IMR-90 (cell line): ENCODE measurements around the gene ST6GALNAC2. TPM values are rescaled to one million over a fixed set of nuclear protein-coding genes. Genes with fewer than 3 reads are reported as not detected.
A peak's percentile ranks its signal among the peaks of the same experiment; 100 is the strongest.

Source experiments
- ATAC-seq: fragments of 200-7000 bp; cut with Tn5 transposase; 2 replicates; pipeline ENCODE4 v1.9.1; 2020; ENCODE audit warnings: low read depth, mild to moderate bottlenecking, moderate library complexity
- BruUV-seq: library from RNA; stranded (reverse); fragments of 400-500 nt; replicated peaks from 2 replicates; lab custom pipeline; 2021; lab: Mats Ljungman, UMichigan
- CTCF ChIA-PET: fragments of 300-600 bp; formaldehyde crosslinking; extraction: SDS; loops from one replicate; lab custom pipeline; 2021; ENCODE audit warnings: antibody characterized with exemption; lab: Yijun Ruan, JAX
- POLR2A ChIA-PET: fragments of 300-600 bp; sonication (Branson Sonifier 250); formaldehyde crosslinking; loops from one replicate; lab custom pipeline; 2022; ENCODE audit warnings: antibody characterized with exemption; ENCODE audit not compliant: unreplicated experiment; lab: Charles Lee
- DNase-seq: peaks from one replicate; pipeline ENCODE4 v3.0.0; 2013
- H2AFZ ChIP-seq: replicated peaks from 2 replicates; pipeline ENCODE3; 2013; ENCODE audit warnings: low read length, mild to moderate bottlenecking; ENCODE audit not compliant: poor library complexity
- H2AK5ac ChIP-seq: 2 replicates; pipeline ENCODE4 v1.6.1; 2013; ENCODE audit warnings: low read depth, low read length, inconsistent platforms
- H2AK9ac ChIP-seq: replicated peaks from 2 replicates; pipeline ENCODE3; 2013; ENCODE audit warnings: mild to moderate bottlenecking, low read depth, low read length, moderate library complexity; ENCODE audit not compliant: poor library complexity
- H2BK120ac ChIP-seq: 2 replicates; pipeline ENCODE4 v1.6.1; 2013; ENCODE audit warnings: low read depth, low read length, inconsistent platforms
- H2BK15ac ChIP-seq: 3 replicates; pipeline ENCODE4 v1.6.1; 2013; ENCODE audit warnings: low read depth, low read length, inconsistent platforms
- H2BK20ac ChIP-seq: 2 replicates; pipeline ENCODE4 v1.6.1; 2013; ENCODE audit warnings: low read depth, mild to moderate bottlenecking, inconsistent platforms, low read length, moderate library complexity
- H2BK5ac ChIP-seq: 2 replicates; pipeline ENCODE4 v1.6.1; 2013; ENCODE audit warnings: mild to moderate bottlenecking, low read depth, low read length, inconsistent platforms; ENCODE audit not compliant: poor library complexity, severe bottlenecking
- H3K14ac ChIP-seq: replicated peaks from 2 replicates; pipeline ENCODE4 v1.6.1; 2013; ENCODE audit warnings: low read depth, low read length, inconsistent platforms
- H3K18ac ChIP-seq: 2 replicates; pipeline ENCODE4 v1.6.1; 2013; ENCODE audit warnings: low read depth, low read length, control low read depth
- H3K23ac ChIP-seq: 2 replicates; pipeline ENCODE4 v1.6.1; 2013; ENCODE audit warnings: low read depth, low read length, inconsistent platforms
- H3K27ac ChIP-seq: 2 replicates; pipeline ENCODE4 v1.5.1; 2013; ENCODE audit warnings: mild to moderate bottlenecking, control low read depth, low read length; ENCODE audit not compliant: insufficient read depth
- H3K27me3 ChIP-seq: 2 replicates; pipeline ENCODE4 v1.6.1; 2013; ENCODE audit warnings: low read length; ENCODE audit not compliant: control insufficient read depth, insufficient read depth
- H3K36me3 ChIP-seq: 2 replicates; pipeline ENCODE4 v1.6.1; 2013; ENCODE audit warnings: low read length, mixed read lengths; ENCODE audit not compliant: control insufficient read depth, insufficient read depth
- H3K4ac ChIP-seq: 2 replicates; pipeline ENCODE4 v1.6.1; 2013; ENCODE audit warnings: low read depth, low read length, inconsistent platforms
- H3K4me1 ChIP-seq: 2 replicates; pipeline ENCODE4 v1.6.1; 2013; ENCODE audit warnings: low read length, mixed read lengths; ENCODE audit not compliant: control insufficient read depth, insufficient read depth
- H3K4me2 ChIP-seq: 2 replicates; pipeline ENCODE4 v1.6.1; 2013; ENCODE audit warnings: low read depth, mild to moderate bottlenecking, control low read depth, low read length, moderate library complexity
- H3K4me3 ChIP-seq: 2 replicates; pipeline ENCODE4 v1.5.1; 2013; ENCODE audit warnings: low read depth, mild to moderate bottlenecking, control low read depth, low read length, moderate library complexity; ENCODE audit not compliant: insufficient read depth
- H3K56ac ChIP-seq: 2 replicates; pipeline ENCODE4 v1.6.1; 2013; ENCODE audit warnings: low read length, inconsistent platforms; ENCODE audit not compliant: insufficient read depth; ENCODE audit errors: extremely low read depth
- H3K79me1 ChIP-seq, 2 experiments: 2 replicates each; pipeline ENCODE4 v1.6.1; 2013; ENCODE audit warnings: low read length in 2 of 2, inconsistent platforms in 1 of 2, low read depth in 1 of 2
- H3K9ac ChIP-seq: 2 replicates; pipeline ENCODE4 v1.6.1; 2013; ENCODE audit warnings: low read depth, low read length, control low read depth
- H3K9me1 ChIP-seq: 2 replicates; pipeline ENCODE4 v1.6.1; 2013; ENCODE audit warnings: low read length, inconsistent platforms; ENCODE audit not compliant: insufficient read depth
- H3K9me3 ChIP-seq: 2 replicates; pipeline ENCODE4 v1.6.1; 2013; ENCODE audit warnings: low read length; ENCODE audit not compliant: control insufficient read depth, insufficient read depth
- H4K20me1 ChIP-seq: 2 replicates; pipeline ENCODE4 v1.6.1; 2013; ENCODE audit warnings: low read length, inconsistent platforms; ENCODE audit not compliant: insufficient read depth
- H4K5ac ChIP-seq: 2 replicates; pipeline ENCODE4 v1.6.1; 2013; ENCODE audit warnings: mild to moderate bottlenecking, low read depth, low read length, control low read depth
- H4K8ac ChIP-seq, 2 experiments: 2 replicates each; pipeline ENCODE4 v1.6.1; 2013; ENCODE audit warnings: low read depth in 2 of 2, low read length in 2 of 2, control low read depth in 1 of 2, inconsistent platforms in 1 of 2
- H4K91ac ChIP-seq: 2 replicates; pipeline ENCODE4 v1.6.1; 2013; ENCODE audit warnings: low read depth, low read length, inconsistent platforms; ENCODE audit not compliant: insufficient read depth
- BHLHE40 ChIP-seq: fragments of 150-350 bp; IDR thresholded peaks from 2 replicates; pipeline ENCODE4 v1.6.1; 2016; ENCODE audit warnings: mild to moderate bottlenecking, low read depth, low read length
- CEBPB ChIP-seq: IDR thresholded peaks from 2 replicates; pipeline ENCODE4 v1.6.1; 2012; ENCODE audit warnings: low read depth, low read length, improper control_type of control experiment
- CHD1 ChIP-seq: IDR thresholded peaks from 2 replicates; pipeline ENCODE4 v1.6.1; 2012; ENCODE audit warnings: low read depth, low read length, improper control_type of control experiment
- CTCF ChIP-seq: conservative IDR thresholded peaks from 2 replicates; pipeline ENCODE4 v1.5.1; 2012; ENCODE audit warnings: mild to moderate bottlenecking, low read depth, low read length, improper control_type of control experiment
- FOS ChIP-seq: fragments of 150-350 bp; IDR thresholded peaks from 2 replicates; pipeline ENCODE4 v1.6.1; 2016; ENCODE audit warnings: low read depth, low read length
- MAFK ChIP-seq: IDR thresholded peaks from 2 replicates; pipeline ENCODE4 v1.6.1; 2012; ENCODE audit warnings: low read depth, low read length, improper control_type of control experiment
- MAZ ChIP-seq: IDR thresholded peaks from 2 replicates; pipeline ENCODE4 v1.6.1; 2012; ENCODE audit warnings: low read depth, mild to moderate bottlenecking, low read length, improper control_type of control experiment, moderate library complexity, borderline replicate concordance
- MXI1 ChIP-seq: IDR thresholded peaks from 2 replicates; pipeline ENCODE4 v1.6.1; 2012; ENCODE audit warnings: low read depth, mild to moderate bottlenecking, low read length, moderate library complexity, borderline replicate concordance
- NFE2L2 ChIP-seq: fragments of 150-350 bp; IDR thresholded peaks from 2 replicates; pipeline ENCODE4 v1.6.1; 2016; ENCODE audit warnings: low read depth, mild to moderate bottlenecking, low read length
- POLR2A ChIP-seq: IDR thresholded peaks from 2 replicates; pipeline ENCODE4 v1.6.1; 2012; ENCODE audit warnings: mild to moderate bottlenecking, low read depth, low read length
- RAD21 ChIP-seq: IDR thresholded peaks from 2 replicates; pipeline ENCODE4 v1.6.1; 2012; ENCODE audit warnings: low read length, improper control_type of control experiment
- RCOR1 ChIP-seq: IDR thresholded peaks from 2 replicates; pipeline ENCODE4 v1.6.1; 2012; ENCODE audit warnings: mild to moderate bottlenecking, low read length, improper control_type of control experiment; ENCODE audit not compliant: insufficient replicate concordance
- RFX5 ChIP-seq: IDR thresholded peaks from 2 replicates; pipeline ENCODE4 v1.8.0; 2012; ENCODE audit warnings: low read depth, mild to moderate bottlenecking, low read length, moderate library complexity
- SMC3 ChIP-seq: fragments of 150-350 bp; IDR thresholded peaks from 2 replicates; pipeline ENCODE4 v1.6.1; 2016; ENCODE audit warnings: low read depth, mild to moderate bottlenecking, antibody characterized with exemption, low read length, moderate library complexity
- WGBS, 2 experiments: methylation state at CpG; one replicate each; pipeline versions ENCODE4 v1.1.5 to v1.1.7; 2013; ENCODE audit warnings: missing lambda C conversion rate in 2 of 2; ENCODE audit not compliant: insufficient read length in 1 of 2; ENCODE audit errors: extremely low coverage in 2 of 2; 5-methylcytosine and 5-hydroxymethylcytosine counted together
- dilution Hi-C: fragments of 300-500 bp; cut with HindIII; formaldehyde crosslinking; loops from one replicate; pipeline ENCODE4 v1.14.3; 2018; ENCODE audit warnings: low sequenced_read_pairs; ENCODE audit not compliant: unreplicated experiment
- in situ Hi-C: fragments of 300-500 bp; cut with MboI; formaldehyde crosslinking; loops from 3 replicates; pipeline ENCODE4 v1.14.3; 2019; ENCODE audit warnings: low sequenced_read_pairs, inconsistent platforms, mixed read lengths
- intact Hi-C: fragments of 100-400 bp; cut with micrococcal nuclease; formaldehyde crosslinking; loops from 2 replicates; pipeline ENCODE4 v1.10.0; 2022
- polyA plus RNA-seq, 3 experiments: library from polyadenylated mRNA; depleted of rRNA; stranded (reverse); fragments of >200 nt; gene quantifications; 2 replicates each; pipeline ENCODE4 v1.2.3, GENCODE V29; 2012; ENCODE audit warnings: low replicate concordance in 1 of 3
- total RNA-seq: library from RNA; depleted of rRNA; stranded (reverse); fragments of >200 nt; gene quantifications from 2 replicates; pipeline ENCODE4 v1.2.3, GENCODE V29; 2012
- TF ChIP-seq, protein P1 (sequence below): fragments of 150-350 bp; IDR thresholded peaks from 2 replicates; pipeline ENCODE4 v1.6.1; 2017; ENCODE audit warnings: mild to moderate bottlenecking, antibody characterized with exemption, low read length, low read depth

ST6GALNAC2 gene
- total and polyA plus RNA-seq, 2 of the 4 experiments (the other 2 are of a cell fraction): 0.10 TPM; not detected in 1

GRCh38 chr17:76534831-76535732 lies 50.6 kb downstream of the ST6GALNAC2 start:
- Histone ChIP-seq H3K79me1 (peaks cover 0 to 18% of the 10 kb centered on the region in 2 experiments; a peak in 1 of 4 replicates), H3K18ac (no peak overlapping the region), H3K9me3 (no peaks in the 10 kb centered on the region), H3K23ac (no peak overlapping the region), H2BK20ac (no peak overlapping the region), H3K27me3 (peaks cover 2% of the 10 kb centered on the region; the same call in 1 of the 2 replicates), H4K20me1 (no peaks in the 10 kb centered on the region), H2BK120ac (no peak overlapping the region), H3K56ac (no peak overlapping the region), H2AFZ (no peak overlapping the region), H4K91ac (no peak overlapping the region), H3K4me1 (peaks cover 14% of the 10 kb centered on the region), H3K14ac (no peak overlapping the region), H3K4ac (no peak overlapping the region), H3K36me3 (peaks cover 7% of the 10 kb centered on the region; the same call in 1 of the 2 replicates), H4K5ac (no peak overlapping the region), H2AK5ac (peak overlapping the region; percentile 44; the same call in 1 of the 2 replicates), H3K9me1 (peaks cover 14% of the 10 kb centered on the region), H2AK9ac (no peak overlapping the region), H2BK5ac (no peak overlapping the region), H2BK15ac (no peak overlapping the region), H3K9ac (no peak overlapping the region), H4K8ac (no peak overlapping the region), H3K4me3 (no peak overlapping the region), H3K27ac (no peak overlapping the region), H3K4me2 (no peak overlapping the region; the same call in 1 of the 2 replicates)
- WGBS, 2 experiments: 100% methylated on average over 1 of the region's 7 CpGs; no CpG with 5 or more reads in 1 of the 2 experiments
- BruUV-seq: no TSS peak
- ATAC-seq: no peak
- DNase-seq: no peak
- intact Hi-C loops (loop anchor here (10.0 kb wide), 1 partner anchor 530 kb away; no protein-coding TSS in a partner anchor), in situ Hi-C loops (no loop called here), dilution Hi-C loops (no loop called here)
- CTCF ChIA-PET: no interaction called here
- POLR2A ChIA-PET: no interaction called here
- TF ChIP-seq RAD21 (no peak), CEBPB (no peak), MAFK (no peak), POLR2A (no peak), MAZ (no peak), RFX5 (no peak), MXI1 (no peak), SMC3 (no peak), RCOR1 (no peak), CTCF (no peak), CHD1 (no peak), BHLHE40 (no peak), FOS (no peak), NFE2L2 (no peak)
- TF ChIP-seq, protein P1, sequence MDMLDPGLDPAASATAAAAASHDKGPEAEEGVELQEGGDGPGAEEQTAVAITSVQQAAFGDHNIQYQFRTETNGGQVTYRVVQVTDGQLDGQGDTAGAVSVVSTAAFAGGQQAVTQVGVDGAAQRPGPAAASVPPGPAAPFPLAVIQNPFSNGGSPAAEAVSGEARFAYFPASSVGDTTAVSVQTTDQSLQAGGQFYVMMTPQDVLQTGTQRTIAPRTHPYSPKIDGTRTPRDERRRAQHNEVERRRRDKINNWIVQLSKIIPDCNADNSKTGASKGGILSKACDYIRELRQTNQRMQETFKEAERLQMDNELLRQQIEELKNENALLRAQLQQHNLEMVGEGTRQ: no peak
